Measurements from ENCODE around the gene TTC4. TPM values are rescaled to one million over a fixed set of nuclear protein-coding genes. Genes with fewer than 3 reads are reported as not detected.

Gene TTC4
- total RNA-seq, 2 experiments from 2014 or later: 24.3 to 26.1 TPM

- H3K4me1 ChIP-seq (ENCODE audit: insufficient read depth, low read length, poor library complexity, severe bottlenecking): no peaks in the 10 kb centered on the region
- POLR2A ChIA-PET: no interaction called here
- H3K4me2 ChIP-seq (ENCODE audit: low read length): no peak overlapping the region
- TF ChIP-seq EZH2phosphoT487 (IDR thresholded peaks at IDR 0.05; ENCODE audit: borderline replicate concordance, low read depth, low read length): no peak
- TF ChIP-seq CTCF (conservative IDR thresholded peaks at IDR 0.05; ENCODE audit: low read length): no peak
- H3K36me3 ChIP-seq (ENCODE audit: insufficient read depth, low read length): no peaks in the 10 kb centered on the region
- no peak for DNase-seq (ENCODE audit: low spot score)
- no peaks in the 10 kb centered on the region for H4K20me1 ChIP-seq (ENCODE audit: insufficient read depth, low read length)
- intact Hi-C loops (cut with micrococcal nuclease; ENCODE audit: unreplicated experiment): no loop called here
- BruUV-seq (replicated peaks): no TSS peak
- H3K4me3 ChIP-seq (ENCODE audit: low read depth, low read length, poor library complexity, severe bottlenecking): no peak overlapping the region
- H2AFZ ChIP-seq (ENCODE audit: low read length): no peak overlapping the region
- no peaks in the 10 kb centered on the region for H3K9me3 ChIP-seq (ENCODE audit: low read length)
- no peak overlapping the region for H3K27ac ChIP-seq (ENCODE audit: low read depth, low read length, poor library complexity, severe bottlenecking)
- no peaks in the 10 kb centered on the region for H3K9me2 ChIP-seq (ENCODE audit: insufficient read depth, low read length)
- CTCF ChIA-PET (ENCODE audit: unreplicated experiment): no interaction called here
- H3K79me2 ChIP-seq (ENCODE audit: insufficient read depth, low read depth, low read length): no peaks in the 10 kb centered on the region
These were observed 66.9 kb downstream of the TTC4 start for GRCh38 chr1:54782588-54782987.

DNA sequence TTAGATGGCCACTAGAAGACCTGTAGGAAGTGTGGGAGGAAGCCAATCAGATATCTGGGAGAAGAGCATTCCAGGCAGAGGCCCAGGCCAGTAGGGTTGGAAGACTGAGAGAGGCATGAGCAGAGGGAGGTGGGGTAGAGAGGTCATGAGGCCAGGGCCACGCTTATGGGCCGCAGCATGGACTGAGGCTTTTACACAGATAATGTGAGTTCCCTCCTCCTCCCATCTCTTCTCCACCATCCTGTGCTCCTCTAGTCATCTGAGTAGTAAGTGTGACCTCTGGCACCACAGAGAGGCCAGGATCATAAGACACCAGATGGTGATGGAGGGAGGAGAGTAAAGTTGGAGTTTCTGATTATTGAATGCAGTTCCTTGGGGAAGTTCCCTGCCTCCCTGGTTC, 68.4 kb downstream of the TTC4 start:
- DNase-seq (ENCODE audit: low spot score): no peak
- POLR2A ChIA-PET: no interaction called here
- TF ChIP-seq CTCF (conservative IDR thresholded peaks at IDR 0.05; ENCODE audit: low read length) (no peak), EZH2phosphoT487 (IDR thresholded peaks at IDR 0.05; ENCODE audit: borderline replicate concordance, low read depth, low read length) (no peak)
- intact Hi-C loops (cut with micrococcal nuclease; ENCODE audit: unreplicated experiment): no loop called here
- no peaks in the 10 kb centered on the region for H3K4me1 ChIP-seq (ENCODE audit: insufficient read depth, low read length, poor library complexity, severe bottlenecking)
- H3K9me3 ChIP-seq (ENCODE audit: low read length): no peaks in the 10 kb centered on the region
- no peak overlapping the region for H3K4me2 ChIP-seq (ENCODE audit: low read length)
- CTCF ChIA-PET (ENCODE audit: unreplicated experiment): interaction anchor here (0.7 kb wide), 1 partner anchor 16 kb away, joined by 4 read pairs; no protein-coding TSS in a partner anchor
- no peaks in the 10 kb centered on the region for H4K20me1 ChIP-seq (ENCODE audit: insufficient read depth, low read length)
- no peak overlapping the region for H3K27ac ChIP-seq (ENCODE audit: low read depth, low read length, poor library complexity, severe bottlenecking)
- no peak overlapping the region for H2AFZ ChIP-seq (ENCODE audit: low read length)
- H3K36me3 ChIP-seq (ENCODE audit: insufficient read depth, low read length): no peaks in the 10 kb centered on the region
- H3K4me3 ChIP-seq (ENCODE audit: low read depth, low read length, poor library complexity, severe bottlenecking): no peak overlapping the region
- no TSS peak for BruUV-seq (replicated peaks)
- no peaks in the 10 kb centered on the region for H3K79me2 ChIP-seq (ENCODE audit: insufficient read depth, low read depth, low read length)
- H3K9me2 ChIP-seq (ENCODE audit: insufficient read depth, low read length): no peaks in the 10 kb centered on the region

- H3K4me1 ChIP-seq (ENCODE audit: insufficient read depth, low read length, poor library complexity, severe bottlenecking): no peaks in the 10 kb centered on the region
- H3K4me3 ChIP-seq (ENCODE audit: low read depth, low read length, poor library complexity, severe bottlenecking): no peak overlapping the region
- ChIA-PET POLR2A (no interaction called here), CTCF (ENCODE audit: unreplicated experiment) (no interaction called here)
- H3K4me2 ChIP-seq (ENCODE audit: low read length): no peak overlapping the region
- no peaks in the 10 kb centered on the region for H3K9me2 ChIP-seq (ENCODE audit: insufficient read depth, low read length)
- H4K20me1 ChIP-seq (ENCODE audit: insufficient read depth, low read length): no peaks in the 10 kb centered on the region
- TF ChIP-seq CTCF (conservative IDR thresholded peaks at IDR 0.05; ENCODE audit: low read length) (no peak), EZH2phosphoT487 (IDR thresholded peaks at IDR 0.05; ENCODE audit: borderline replicate concordance, low read depth, low read length) (no peak)
- no peaks in the 10 kb centered on the region for H3K79me2 ChIP-seq (ENCODE audit: insufficient read depth, low read depth, low read length)
- H2AFZ ChIP-seq (ENCODE audit: low read length): no peak overlapping the region
- no peak for DNase-seq (ENCODE audit: low spot score)
- intact Hi-C loops (cut with micrococcal nuclease; ENCODE audit: unreplicated experiment): no loop called here
- no peak overlapping the region for H3K27ac ChIP-seq (ENCODE audit: low read depth, low read length, poor library complexity, severe bottlenecking)
- H3K9me3 ChIP-seq (ENCODE audit: low read length): no peaks in the 10 kb centered on the region
- no TSS peak for BruUV-seq (replicated peaks)
- H3K36me3 ChIP-seq (ENCODE audit: insufficient read depth, low read length): no peaks in the 10 kb centered on the region
These were observed 71.1 kb downstream of the TTC4 start for GRCh38 chr1:54786778-54787177.

All from OCI-LY7 (cell line).